OCI-LY3 (cell line): ENCODE measurements around the gene CES3.

Experiments used
- EZH2phosphoT487 ChIP-seq: fragments of 200-600 bp; shearing (Covaris generic); IDR thresholded peaks from 2 replicates; pipeline ENCODE4 v1.6.1; 2018; ENCODE audit warnings: antibody characterized with exemption, mixed run types, low read depth
- TF ChIP-seq, protein P1 (sequence below): fragments of 200-600, 300-600 bp; sonication (generic); IDR thresholded peaks from 2 replicates; pipeline ENCODE4 v1.5.1; 2014; ENCODE audit warnings: antibody characterized with exemption, low read length, low read depth

DNA sequence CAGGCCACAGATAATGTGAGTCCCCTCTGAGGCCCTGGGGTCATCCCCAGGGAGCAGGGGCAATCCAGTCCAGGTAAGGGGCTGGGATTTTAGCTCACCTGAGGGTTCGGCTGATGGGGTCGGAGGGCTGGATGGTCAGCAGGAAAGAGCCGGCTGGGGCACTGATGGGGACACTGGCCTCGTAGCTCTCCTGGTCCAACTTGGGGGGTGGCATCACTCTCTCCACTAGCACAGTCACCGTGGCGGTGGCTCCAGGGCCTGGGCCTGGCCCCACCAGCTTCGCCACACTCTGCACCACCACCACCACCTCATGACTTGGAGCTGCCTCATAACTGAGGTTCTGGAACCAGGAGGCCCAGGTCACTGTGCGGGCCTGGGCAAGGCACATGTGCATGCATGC lies 49.3 kb upstream of the CES3 start:
- TF ChIP-seq, protein P1, sequence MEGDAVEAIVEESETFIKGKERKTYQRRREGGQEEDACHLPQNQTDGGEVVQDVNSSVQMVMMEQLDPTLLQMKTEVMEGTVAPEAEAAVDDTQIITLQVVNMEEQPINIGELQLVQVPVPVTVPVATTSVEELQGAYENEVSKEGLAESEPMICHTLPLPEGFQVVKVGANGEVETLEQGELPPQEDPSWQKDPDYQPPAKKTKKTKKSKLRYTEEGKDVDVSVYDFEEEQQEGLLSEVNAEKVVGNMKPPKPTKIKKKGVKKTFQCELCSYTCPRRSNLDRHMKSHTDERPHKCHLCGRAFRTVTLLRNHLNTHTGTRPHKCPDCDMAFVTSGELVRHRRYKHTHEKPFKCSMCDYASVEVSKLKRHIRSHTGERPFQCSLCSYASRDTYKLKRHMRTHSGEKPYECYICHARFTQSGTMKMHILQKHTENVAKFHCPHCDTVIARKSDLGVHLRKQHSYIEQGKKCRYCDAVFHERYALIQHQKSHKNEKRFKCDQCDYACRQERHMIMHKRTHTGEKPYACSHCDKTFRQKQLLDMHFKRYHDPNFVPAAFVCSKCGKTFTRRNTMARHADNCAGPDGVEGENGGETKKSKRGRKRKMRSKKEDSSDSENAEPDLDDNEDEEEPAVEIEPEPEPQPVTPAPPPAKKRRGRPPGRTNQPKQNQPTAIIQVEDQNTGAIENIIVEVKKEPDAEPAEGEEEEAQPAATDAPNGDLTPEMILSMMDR, result no peak
- TF ChIP-seq EZH2phosphoT487, result no peak
